Skeletal muscle satellite cell (primary cell): ENCODE data around the gene SIPA1L3.

Experiments
- H3K27me3 ChIP-seq: 2 replicates; pipeline ENCODE4 v1.7.0; 2013; ENCODE audit warnings: low read length; ENCODE audit not compliant: control insufficient read depth, insufficient read depth
- H3K36me3 ChIP-seq: 2 replicates; pipeline ENCODE4 v1.7.0; 2013; ENCODE audit warnings: mild to moderate bottlenecking, control low read depth, low read length; ENCODE audit not compliant: insufficient read depth
- H3K4me1 ChIP-seq: 2 replicates; pipeline ENCODE4 v1.7.0; 2013; ENCODE audit warnings: low read length; ENCODE audit not compliant: control insufficient read depth, insufficient read depth
- H3K4me2 ChIP-seq: 2 replicates; pipeline ENCODE4 v1.7.0; 2013; ENCODE audit warnings: mild to moderate bottlenecking, low read length
- H3K4me3 ChIP-seq: 2 replicates; pipeline ENCODE4 v1.7.0; 2013; ENCODE audit warnings: low read length
- H3K9ac ChIP-seq: 2 replicates; pipeline ENCODE4 v1.7.0; 2013; ENCODE audit warnings: mild to moderate bottlenecking, low read depth, low read length, moderate library complexity
- H3K9me3 ChIP-seq: replicated peaks from 2 replicates; pipeline ENCODE4 v1.7.0; 2013; ENCODE audit warnings: mild to moderate bottlenecking, control low read depth, low read length

The SIPA1L3 gene

DNA sequence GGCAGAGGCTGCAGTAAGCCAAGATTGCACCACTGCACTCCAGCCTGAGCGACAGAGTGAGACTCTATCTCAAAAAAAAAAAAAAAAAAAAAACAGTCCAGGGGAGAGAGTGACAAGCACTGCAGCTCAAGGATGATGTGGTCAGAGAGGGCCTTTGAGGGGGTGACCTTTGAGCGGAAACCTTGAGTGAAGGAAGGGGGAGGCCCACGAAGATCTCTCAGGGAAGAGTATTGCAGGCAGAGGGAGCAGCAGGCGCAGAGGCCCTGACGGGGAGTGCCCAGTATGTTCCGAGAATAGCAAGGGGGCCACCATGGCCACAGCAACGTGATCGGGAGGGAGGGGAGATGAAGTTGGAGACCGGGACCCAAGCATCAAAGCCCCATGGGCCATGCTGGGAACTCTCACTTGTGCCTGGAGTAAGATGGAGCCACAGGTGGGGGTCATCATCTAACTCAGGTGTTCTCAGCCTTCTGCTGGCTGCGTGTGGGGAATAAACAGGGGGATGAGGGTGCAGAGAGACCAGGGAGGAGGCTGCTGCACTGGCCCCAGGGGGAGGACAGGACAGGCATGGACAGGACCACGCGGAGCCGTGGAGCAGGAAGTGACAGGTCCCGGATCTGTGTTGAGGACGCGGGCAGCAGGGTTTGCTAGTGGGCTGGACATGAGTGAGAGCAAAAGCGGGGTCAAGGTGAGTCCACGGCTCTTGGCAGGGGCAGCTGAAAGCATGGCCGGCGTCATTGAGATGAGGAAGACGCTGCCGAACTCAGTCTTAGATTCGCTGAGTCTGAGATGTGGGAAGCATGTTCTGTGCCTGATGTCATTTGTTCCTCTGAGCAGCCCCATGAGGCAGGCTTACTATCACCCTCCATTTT lies 256.6 kb downstream of the SIPA1L3 start:
- H3K4me3 ChIP-seq: no peak overlapping the region
- no peaks in the 10 kb centered on the region for H3K27me3 ChIP-seq
- peaks cover 44% of the 10 kb centered on the region for H3K36me3 ChIP-seq
- H3K4me1 ChIP-seq: no peaks in the 10 kb centered on the region
- H3K9me3 ChIP-seq: peaks cover 5% of the 10 kb centered on the region
- no peak overlapping the region for H3K9ac ChIP-seq
- H3K4me2 ChIP-seq: no peak overlapping the region

DNA sequence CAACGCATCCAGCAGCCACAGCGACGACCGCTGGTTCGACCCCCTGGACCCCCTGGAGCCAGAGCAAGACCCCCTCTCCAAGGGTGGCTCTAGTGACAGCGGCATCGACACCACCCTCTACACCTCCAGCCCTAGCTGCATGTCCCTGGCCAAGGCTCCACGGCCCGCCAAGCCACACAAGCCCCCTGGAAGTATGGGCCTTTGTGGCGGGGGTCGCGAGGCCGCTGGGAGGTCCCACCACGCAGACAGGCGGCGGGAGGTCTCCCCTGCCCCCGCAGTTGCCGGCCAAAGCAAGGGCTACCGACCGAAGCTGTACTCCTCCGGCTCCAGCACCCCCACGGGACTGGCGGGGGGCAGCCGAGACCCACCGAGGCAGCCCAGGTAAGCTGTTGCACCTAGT lies 257.5 kb downstream of the SIPA1L3 start:
- H3K27me3 ChIP-seq: no peaks in the 10 kb centered on the region
- H3K4me2 ChIP-seq: no peak overlapping the region
- H3K9me3 ChIP-seq: peaks cover 5% of the 10 kb centered on the region
- peaks cover 44% of the 10 kb centered on the region for H3K36me3 ChIP-seq
- H3K4me1 ChIP-seq: no peaks in the 10 kb centered on the region
- H3K9ac ChIP-seq: no peak overlapping the region
- no peak overlapping the region for H3K4me3 ChIP-seq

DNA sequence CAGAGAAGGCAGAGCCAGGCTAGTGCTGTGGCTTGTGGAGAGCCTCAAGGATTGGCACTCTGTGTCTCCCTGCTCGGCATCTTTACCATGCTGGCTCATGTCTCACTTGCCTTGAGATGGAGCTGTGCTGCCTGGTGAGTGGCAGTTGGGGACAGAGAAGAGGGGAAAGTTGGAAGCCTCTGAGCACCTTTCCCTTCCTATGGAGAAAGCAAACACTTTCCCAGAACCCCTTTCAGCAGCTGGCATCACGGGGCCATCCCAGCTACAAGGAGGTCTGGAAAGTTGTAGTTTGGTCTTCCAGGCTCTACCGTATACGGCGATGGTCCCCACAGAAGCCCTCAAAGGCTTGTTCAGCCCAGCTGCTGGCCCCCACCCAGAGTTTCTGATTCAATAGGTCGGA lies 258.3 kb downstream of the SIPA1L3 start:
- H3K4me2 ChIP-seq: no peak overlapping the region
- H3K9me3 ChIP-seq: peaks cover 5% of the 10 kb centered on the region
- no peak overlapping the region for H3K9ac ChIP-seq
- no peaks in the 10 kb centered on the region for H3K4me1 ChIP-seq
- H3K27me3 ChIP-seq: no peaks in the 10 kb centered on the region
- H3K4me3 ChIP-seq: no peak overlapping the region
- peaks cover 44% of the 10 kb centered on the region for H3K36me3 ChIP-seq

DNA sequence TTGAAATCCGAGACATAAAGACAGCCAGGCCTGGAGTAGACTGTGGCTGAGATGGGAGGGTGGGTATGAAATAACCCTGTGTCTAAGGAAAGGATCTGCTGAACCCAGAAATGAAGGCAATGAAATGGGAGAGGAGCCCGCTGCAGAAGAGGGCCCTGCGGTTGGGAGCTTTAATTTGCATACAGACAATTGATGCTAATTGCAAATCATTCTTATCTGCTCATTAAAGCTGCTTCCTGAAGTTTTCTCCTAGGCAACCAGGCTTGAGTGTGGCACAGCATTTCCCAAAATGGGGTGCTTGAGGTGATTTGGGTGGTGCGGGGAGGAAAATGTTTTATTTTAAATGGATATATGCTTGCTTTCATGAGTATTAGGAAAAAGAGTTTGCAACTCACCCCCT lies 261.6 kb downstream of the SIPA1L3 start:
- no peaks in the 10 kb centered on the region for H3K9me3 ChIP-seq
- H3K4me3 ChIP-seq: no peak overlapping the region
- H3K27me3 ChIP-seq: no peaks in the 10 kb centered on the region
- H3K4me1 ChIP-seq: peaks cover 8% of the 10 kb centered on the region
- H3K36me3 ChIP-seq: peaks cover 27% of the 10 kb centered on the region
- no peak overlapping the region for H3K9ac ChIP-seq
- H3K4me2 ChIP-seq: no peak overlapping the region

DNA sequence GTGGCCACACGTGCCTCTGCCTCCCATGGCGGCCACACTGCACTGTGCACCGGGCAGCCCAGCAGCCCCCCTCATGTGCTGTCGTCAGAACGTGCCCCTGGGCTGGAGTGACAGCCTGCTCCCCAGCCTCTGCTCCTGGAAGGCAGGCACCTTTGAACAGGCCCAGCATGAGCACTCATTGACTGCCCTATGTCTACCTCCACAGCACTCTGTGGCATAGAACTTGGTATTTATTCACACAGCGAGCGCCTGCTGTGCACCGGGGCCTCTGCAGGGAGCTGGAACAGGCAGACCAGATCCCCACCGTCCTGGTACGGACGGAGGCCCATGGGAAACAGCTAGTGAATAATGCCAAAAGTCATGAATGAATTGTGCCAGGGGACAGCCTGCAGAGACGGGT lies 263.3 kb downstream of the SIPA1L3 start:
- H3K4me1 ChIP-seq: peaks cover 14% of the 10 kb centered on the region
- no peak overlapping the region for H3K4me3 ChIP-seq
- peaks cover 25% of the 10 kb centered on the region for H3K36me3 ChIP-seq
- H3K9ac ChIP-seq: no peak overlapping the region
- H3K4me2 ChIP-seq: no peak overlapping the region
- H3K27me3 ChIP-seq: no peaks in the 10 kb centered on the region
- no peaks in the 10 kb centered on the region for H3K9me3 ChIP-seq

DNA sequence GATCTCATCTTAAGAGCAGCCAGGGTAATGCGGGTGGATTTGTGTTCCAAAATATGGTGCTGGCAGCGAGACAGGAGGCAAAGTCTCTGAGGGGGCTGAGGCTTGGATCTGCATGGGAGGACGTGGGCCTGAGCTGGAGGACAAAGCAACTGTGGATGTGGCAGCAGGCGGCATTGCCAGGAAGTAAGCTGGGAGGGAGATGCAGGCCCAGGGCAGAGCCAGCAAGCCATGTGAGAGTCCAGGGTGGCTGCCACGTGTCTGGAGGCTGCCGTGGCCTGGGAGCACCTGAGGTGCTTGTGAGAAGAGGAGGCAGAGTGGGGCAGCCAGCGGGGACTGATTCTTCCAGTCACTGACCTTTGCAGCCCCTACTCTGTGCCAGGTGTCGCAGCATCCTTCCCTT lies 265.0 kb downstream of the SIPA1L3 start:
- peaks cover 14% of the 10 kb centered on the region for H3K4me1 ChIP-seq
- no peaks in the 10 kb centered on the region for H3K9me3 ChIP-seq

DNA sequence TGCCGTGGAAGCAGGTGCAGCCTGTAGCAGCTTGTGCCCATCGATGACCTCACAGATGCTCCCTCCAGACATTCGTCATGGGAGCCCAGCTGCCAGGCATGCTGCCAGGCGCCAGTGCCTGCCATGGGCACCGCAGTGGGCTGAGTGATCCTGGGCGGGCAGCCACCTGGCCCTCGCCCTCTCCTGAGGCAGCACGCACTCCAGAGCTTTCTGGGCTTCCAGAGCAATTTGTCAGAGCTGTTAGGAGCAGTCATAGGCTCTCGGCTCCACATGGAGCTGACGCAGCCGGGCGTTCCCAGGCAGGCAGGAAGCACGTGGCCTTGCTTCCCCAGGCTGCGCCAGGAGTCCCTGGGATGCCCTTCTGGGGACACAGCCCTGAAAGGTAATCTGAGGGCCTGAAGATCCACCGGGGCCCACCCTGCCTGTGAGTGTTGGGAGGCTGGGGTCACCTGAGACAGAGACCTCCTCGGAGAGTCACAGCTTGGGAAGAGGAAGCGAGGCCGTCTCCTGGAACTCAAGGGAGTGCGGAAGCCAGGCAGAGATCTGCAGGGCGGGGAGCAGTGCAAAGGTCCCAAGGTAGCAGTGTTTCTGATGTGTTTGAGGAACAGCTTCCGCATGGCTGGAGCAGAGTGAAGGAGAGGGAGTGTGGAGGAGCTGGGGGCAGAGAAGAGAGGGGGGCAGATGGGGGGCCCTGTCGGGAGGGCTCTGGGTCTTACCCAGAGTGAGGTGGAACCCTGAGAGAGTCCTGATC lies 266.5 kb downstream of the SIPA1L3 start:
- H3K4me1 ChIP-seq: peaks cover 14% of the 10 kb centered on the region
- peaks cover 16% of the 10 kb centered on the region for H3K36me3 ChIP-seq
- no peaks in the 10 kb centered on the region for H3K9me3 ChIP-seq
- H3K9ac ChIP-seq: peak overlapping the region; percentile 72
- H3K4me2 ChIP-seq: peak overlapping the region; percentile 66
- H3K4me3 ChIP-seq: peak overlapping the region; percentile 56
- no peaks in the 10 kb centered on the region for H3K27me3 ChIP-seq

More for the DNA sequence above, 265.0 kb downstream of the SIPA1L3 start:
- H3K4me3 ChIP-seq: no peak overlapping the region
- H3K27me3 ChIP-seq: no peaks in the 10 kb centered on the region
- no peak overlapping the region for H3K9ac ChIP-seq
- peaks cover 23% of the 10 kb centered on the region for H3K36me3 ChIP-seq
- no peak overlapping the region for H3K4me2 ChIP-seq

DNA sequence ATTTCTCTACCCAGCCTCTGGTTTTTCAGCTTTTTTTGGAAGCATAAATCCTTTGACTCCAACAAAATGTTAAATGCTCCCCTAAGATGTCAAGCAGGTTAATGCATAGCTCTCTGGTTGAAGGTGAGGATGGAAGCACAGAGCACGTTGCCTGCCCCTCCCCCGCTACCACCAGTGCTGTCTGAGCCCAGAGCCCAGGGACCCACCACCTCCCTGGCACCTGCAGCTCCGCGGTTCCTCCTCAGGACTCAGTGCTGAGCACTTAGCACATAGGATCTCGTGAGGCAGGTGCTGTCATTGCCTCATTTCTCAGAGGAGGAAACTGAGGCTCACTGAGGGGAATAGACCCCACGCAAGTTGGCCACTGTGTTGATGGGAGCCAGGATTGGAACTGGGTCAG lies 268.4 kb downstream of the SIPA1L3 start:
- peaks cover 14% of the 10 kb centered on the region for H3K4me1 ChIP-seq

DNA sequence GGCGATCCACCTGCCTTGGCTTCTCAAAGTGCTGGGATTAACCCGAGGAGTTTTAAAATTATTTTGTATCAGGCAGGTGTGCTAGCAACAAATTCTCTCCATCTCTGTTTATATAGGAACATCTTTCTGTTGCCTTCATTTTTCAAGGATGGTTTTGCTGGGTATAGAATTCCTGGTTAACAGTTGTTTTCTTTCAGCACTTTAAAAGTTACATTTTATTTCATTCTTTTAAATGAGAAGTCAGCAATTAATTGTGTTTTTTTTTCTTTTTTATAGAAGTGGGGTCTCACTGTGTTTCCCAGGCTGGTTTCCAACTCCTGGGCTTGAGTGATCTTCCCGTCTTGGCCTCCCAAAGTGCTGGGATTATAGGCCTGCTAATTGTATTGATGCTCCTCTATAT lies 273.1 kb downstream of the SIPA1L3 start:
- Histone ChIP-seq H3K27me3 (no peaks in the 10 kb centered on the region), H3K9ac (no peak overlapping the region), H3K36me3 (peaks cover 13% of the 10 kb centered on the region), H3K4me3 (no peak overlapping the region), H3K9me3 (no peaks in the 10 kb centered on the region), H3K4me1 (peaks cover 26% of the 10 kb centered on the region), H3K4me2 (no peak overlapping the region)

More for the DNA sequence above, 268.4 kb downstream of the SIPA1L3 start:
- Histone ChIP-seq H3K4me3 (no peak overlapping the region), H3K27me3 (no peaks in the 10 kb centered on the region), H3K9ac (no peak overlapping the region), H3K4me2 (no peak overlapping the region), H3K9me3 (no peaks in the 10 kb centered on the region), H3K36me3 (peaks cover 16% of the 10 kb centered on the region)

DNA sequence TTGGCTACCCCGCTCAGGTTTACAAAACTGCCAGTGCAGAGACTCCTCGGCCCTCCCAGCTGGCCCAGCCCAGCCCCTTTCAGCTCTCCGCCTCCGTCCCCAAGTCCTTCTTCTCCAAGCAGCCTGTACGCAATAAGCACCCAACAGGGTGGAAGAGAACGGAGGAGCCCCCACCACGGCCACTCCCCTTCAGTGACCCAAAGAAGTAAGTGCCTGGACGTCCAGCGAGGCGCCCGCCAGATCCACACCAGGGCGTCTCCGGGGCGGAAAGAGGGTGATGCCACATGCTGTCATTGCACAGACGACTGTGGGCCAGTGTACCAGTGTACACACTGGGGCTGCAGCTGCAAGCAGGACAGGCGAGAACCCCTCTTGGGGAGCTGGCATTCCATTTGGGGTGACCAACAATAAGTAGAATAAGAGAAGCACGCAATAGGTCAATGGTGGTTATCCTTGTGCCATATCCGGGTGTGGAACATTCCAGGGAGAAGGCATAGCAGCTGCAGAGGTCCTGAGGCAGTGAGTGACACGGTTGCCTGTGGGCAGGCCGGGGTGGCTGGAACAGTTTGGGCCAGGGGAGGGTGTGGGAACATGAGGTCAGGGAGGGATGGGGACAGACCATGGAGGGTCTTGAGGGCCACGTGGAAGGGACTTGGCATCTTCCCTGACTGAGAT lies 275.7 kb downstream of the SIPA1L3 start:
- Histone ChIP-seq H3K9me3 (no peaks in the 10 kb centered on the region), H3K4me2 (peak overlapping the region; percentile 83), H3K27me3 (no peaks in the 10 kb centered on the region), H3K36me3 (peaks cover 13% of the 10 kb centered on the region), H3K4me1 (peaks cover 26% of the 10 kb centered on the region), H3K9ac (peak overlapping the region; percentile 77), H3K4me3 (no peak overlapping the region)

DNA sequence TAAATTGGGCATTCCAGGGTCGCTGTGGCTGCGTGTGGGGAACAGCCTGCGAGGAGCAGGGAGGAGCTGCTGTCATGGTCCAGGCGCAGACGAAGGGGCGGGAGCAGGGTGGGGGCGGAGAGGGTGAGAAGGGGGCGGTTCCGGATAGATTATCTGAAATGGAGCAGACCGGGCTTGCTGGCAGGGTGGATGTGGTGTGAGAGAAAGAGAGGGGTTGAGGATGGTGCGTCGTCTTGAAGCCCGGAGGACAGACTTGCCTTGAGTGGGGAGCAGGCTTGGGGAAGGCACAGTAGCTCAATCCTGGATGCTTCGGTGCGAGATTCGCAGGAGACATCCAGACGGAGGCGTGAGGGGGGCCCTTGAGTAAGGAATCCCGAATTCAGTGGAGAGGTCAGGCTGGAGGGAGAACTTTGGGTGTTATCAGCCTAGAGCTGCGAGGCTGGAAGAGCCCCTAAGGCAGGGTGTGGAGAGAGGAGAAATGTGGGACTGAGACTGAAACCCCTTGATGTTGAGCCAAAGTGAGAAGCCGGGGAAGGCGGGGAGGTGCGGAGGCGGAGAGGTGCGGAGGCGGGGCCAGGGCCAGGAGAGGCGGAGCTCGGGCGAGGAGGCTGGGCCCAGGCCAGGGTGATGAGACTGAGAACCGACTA lies 276.4 kb downstream of the SIPA1L3 start:
- no peaks in the 10 kb centered on the region for H3K9me3 ChIP-seq
- H3K27me3 ChIP-seq: no peaks in the 10 kb centered on the region
- peak overlapping the region; percentile 77 for H3K9ac ChIP-seq
- H3K4me1 ChIP-seq: peaks cover 26% of the 10 kb centered on the region
- peaks cover 13% of the 10 kb centered on the region for H3K36me3 ChIP-seq
- peak overlapping the region; percentile 64 for H3K4me3 ChIP-seq
- H3K4me2 ChIP-seq: peak overlapping the region; percentile 83
